Glutamatergic neuron (in vitro differentiated cells): Measurements from ENCODE around the gene ONECUT3. TPM values are rescaled to one million over a fixed set of nuclear protein-coding genes. Genes with fewer than 3 reads are reported as not detected.

Experiments
- DNase-seq: peaks from one replicate; pipeline ENCODE4 v3.0.0; 2022
- H3K27ac Mint-ChIP-seq: one replicate; pipeline ENCODE4 v1.8.0; 2020; ENCODE audit warnings: mild to moderate bottlenecking, mixed read lengths, inconsistent platforms; ENCODE audit not compliant: unreplicated experiment
- H3K27me3 Mint-ChIP-seq: one replicate; pipeline ENCODE4 v1.8.0; 2020; ENCODE audit warnings: mild to moderate bottlenecking, moderate library complexity, mixed read lengths, inconsistent platforms; ENCODE audit not compliant: unreplicated experiment
- H3K36me3 Mint-ChIP-seq: one replicate; pipeline ENCODE4 v1.8.0; 2020; ENCODE audit warnings: mild to moderate bottlenecking, mixed read lengths, inconsistent platforms; ENCODE audit not compliant: unreplicated experiment
- H3K4me1 Mint-ChIP-seq: one replicate; pipeline ENCODE4 v1.8.0; 2020; ENCODE audit warnings: mild to moderate bottlenecking, low read depth, mixed read lengths, inconsistent platforms; ENCODE audit not compliant: unreplicated experiment
- H3K4me3 Mint-ChIP-seq: one replicate; pipeline ENCODE4 v1.8.0; 2020; ENCODE audit warnings: mild to moderate bottlenecking, mixed read lengths, inconsistent platforms; ENCODE audit not compliant: unreplicated experiment
- H3K9me3 Mint-ChIP-seq: one replicate; pipeline ENCODE4 v1.8.0; 2020; ENCODE audit warnings: mild to moderate bottlenecking, moderate library complexity, mixed read lengths, inconsistent platforms; ENCODE audit not compliant: unreplicated experiment
- CTCF ChIP-seq: fragments of 200-600 bp; sonication (generic); IDR thresholded peaks from one replicate; pipeline ENCODE4 v1.5.0; 2021; ENCODE audit not compliant: partially characterized antibody, unreplicated experiment
- total RNA-seq: library from RNA; stranded (reverse); fragmentation: NEBNext Ultra II Directional; extraction: Animal tissue kit (Norgen Biotek cat#: 25700); gene quantifications from one replicate; pipeline ENCODE4 v1.2.1, GENCODE V29; 2021; ENCODE audit not compliant: unreplicated experiment

The ONECUT3 gene
- total RNA-seq, 1 donor from 2014 or later = 15.4 TPM

- Mint-ChIP-seq H3K27me3 (peaks cover 7% of the 10 kb centered on the region), H3K9me3 (peaks cover 5% of the 10 kb centered on the region), H3K4me3 (no peak overlapping the region), H3K27ac (peak overlapping the region; percentile 19), H3K36me3 (no peaks in the 10 kb centered on the region), H3K4me1 (peaks cover 2% of the 10 kb centered on the region)
- peak; percentile 24 for DNase-seq
- no peak for TF ChIP-seq CTCF
These were observed 61.7 kb downstream of the ONECUT3 start for GRCh38 chr19:1814833-1815604.

GRCh38 chr19:1815605-1816529, 62.6 kb downstream of the ONECUT3 start:
- Mint-ChIP-seq H3K4me1 (peaks cover 5% of the 10 kb centered on the region), H3K36me3 (no peaks in the 10 kb centered on the region), H3K27me3 (peaks cover 10% of the 10 kb centered on the region), H3K4me3 (no peak overlapping the region), H3K27ac (no peak overlapping the region), H3K9me3 (peaks cover 8% of the 10 kb centered on the region)
- no peak for TF ChIP-seq CTCF
- DNase-seq = peak; percentile 28

GRCh38 chr19:1816530-1817298, 63.4 kb downstream of the ONECUT3 start:
- peaks cover 5% of the 10 kb centered on the region for H3K4me1 Mint-ChIP-seq
- DNase-seq = peak; percentile 14
- no peak overlapping the region for H3K4me3 Mint-ChIP-seq
- H3K36me3 Mint-ChIP-seq = no peaks in the 10 kb centered on the region
- H3K27ac Mint-ChIP-seq = no peak overlapping the region
- H3K27me3 Mint-ChIP-seq = peaks cover 10% of the 10 kb centered on the region
- peaks cover 8% of the 10 kb centered on the region for H3K9me3 Mint-ChIP-seq
- TF ChIP-seq CTCF = no peak

GRCh38 chr19:1817553-1818179, 64.4 kb downstream of the ONECUT3 start:
- peak; percentile 14 for DNase-seq
- Mint-ChIP-seq H3K9me3 (peaks cover 5% of the 10 kb centered on the region), H3K27ac (no peak overlapping the region), H3K27me3 (peaks cover 7% of the 10 kb centered on the region), H3K4me3 (no peak overlapping the region), H3K36me3 (no peaks in the 10 kb centered on the region), H3K4me1 (peaks cover 5% of the 10 kb centered on the region)
- no peak for TF ChIP-seq CTCF
